Measurements from ENCODE around the gene CHML. TPM values are rescaled to one million over a fixed set of nuclear protein-coding genes. Genes with fewer than 3 reads are reported as not detected.

The CHML gene
- total RNA-seq, 1 donor from 2014 or later = 43.6 TPM

- Mint-ChIP-seq H3K4me1 (peaks cover 22% of the 10 kb centered on the region), H3K4me3 (peak overlapping the region; percentile 91), H3K9me3 (peaks cover 37% of the 10 kb centered on the region), H3K36me3 (peaks cover 50% of the 10 kb centered on the region), H3K27me3 (ENCODE audit: insufficient read depth, low read depth) (peaks cover 2% of the 10 kb centered on the region), H3K27ac (no peak overlapping the region)
- Histone ChIP-seq H3K9me3 (ENCODE audit: low read depth) (no peaks in the 10 kb centered on the region), H2AFZ (replicated peaks) (no peak overlapping the region), H3K36me3 (peaks cover 7% of the 10 kb centered on the region), H3K79me2 (ENCODE audit: low read depth) (peaks cover 63% of the 10 kb centered on the region), H3K4me3 (peak overlapping the region; percentile 82), H3F3A (ENCODE audit: low read depth) (no peaks in the 10 kb centered on the region), H3K9ac (no peak overlapping the region), H3K4me1 (peaks cover 18% of the 10 kb centered on the region), H4K20me1 (ENCODE audit: low read depth) (peaks cover 24% of the 10 kb centered on the region), H3K27ac (no peak overlapping the region), H3K4me2 (peak overlapping the region; percentile 97), H3K27me3 (no peaks in the 10 kb centered on the region)
- TF ChIP-seq CTCF (IDR thresholded peaks at IDR 0.05) = no peak
- no peak for TF ChIP-seq EZH2phosphoT487 (IDR thresholded peaks at IDR 0.05)
- TF ChIP-seq EZH2 (IDR thresholded peaks at IDR 0.05) = no peak
- no peak for DNase-seq (ENCODE audit: low spot score)
These were observed 2.0 kb downstream of the CHML start for GRCh38 chr1:241638099-241638682.

DNA sequence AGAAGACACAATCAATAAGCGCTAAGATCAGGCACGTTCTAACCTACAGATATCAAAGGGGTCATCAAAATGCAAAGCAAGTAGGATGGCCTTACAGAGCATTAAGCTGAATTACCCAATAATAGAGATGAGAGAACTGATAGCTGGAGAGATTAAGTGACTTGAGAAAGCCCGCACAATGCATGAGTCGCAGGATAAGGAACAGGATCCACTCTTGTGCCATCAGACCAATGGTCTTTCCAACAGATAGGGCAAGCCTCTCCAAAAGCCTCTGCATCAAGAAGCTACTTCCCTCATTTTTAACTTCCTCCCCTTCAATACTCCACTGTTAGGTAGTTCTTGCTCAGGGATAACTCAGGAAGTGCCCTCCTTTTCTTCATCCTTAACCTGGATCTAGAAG lies 2.6 kb downstream of the CHML start:
- no peak overlapping the region for H2AFZ ChIP-seq (replicated peaks)
- no peak for TF ChIP-seq EZH2 (IDR thresholded peaks at IDR 0.05)
- no peak for TF ChIP-seq CTCF (IDR thresholded peaks at IDR 0.05)
- TF ChIP-seq EZH2phosphoT487 (IDR thresholded peaks at IDR 0.05) = no peak
- Mint-ChIP-seq H3K27me3 (ENCODE audit: insufficient read depth, low read depth) (peaks cover 2% of the 10 kb centered on the region), H3K27ac (no peak overlapping the region), H3K9me3 (peaks cover 36% of the 10 kb centered on the region), H3K4me3 (peak overlapping the region; percentile 91), H3K4me1 (peaks cover 22% of the 10 kb centered on the region), H3K36me3 (peaks cover 50% of the 10 kb centered on the region)
- H3K36me3 ChIP-seq = peaks cover 7% of the 10 kb centered on the region
- peaks cover 18% of the 10 kb centered on the region for H3K4me1 ChIP-seq
- H3F3A ChIP-seq (ENCODE audit: low read depth) = no peaks in the 10 kb centered on the region
- DNase-seq (ENCODE audit: low spot score) = peak; percentile 24
- no peak overlapping the region for H3K27ac ChIP-seq
- H3K79me2 ChIP-seq (ENCODE audit: low read depth) = peaks cover 69% of the 10 kb centered on the region
- H3K27me3 ChIP-seq = no peaks in the 10 kb centered on the region
- H4K20me1 ChIP-seq (ENCODE audit: low read depth) = peaks cover 24% of the 10 kb centered on the region
- H3K9ac ChIP-seq = no peak overlapping the region
- H3K9me3 ChIP-seq (ENCODE audit: low read depth) = no peaks in the 10 kb centered on the region
- H3K4me2 ChIP-seq = peak overlapping the region; percentile 97
- peak overlapping the region; percentile 82 for H3K4me3 ChIP-seq

DNA sequence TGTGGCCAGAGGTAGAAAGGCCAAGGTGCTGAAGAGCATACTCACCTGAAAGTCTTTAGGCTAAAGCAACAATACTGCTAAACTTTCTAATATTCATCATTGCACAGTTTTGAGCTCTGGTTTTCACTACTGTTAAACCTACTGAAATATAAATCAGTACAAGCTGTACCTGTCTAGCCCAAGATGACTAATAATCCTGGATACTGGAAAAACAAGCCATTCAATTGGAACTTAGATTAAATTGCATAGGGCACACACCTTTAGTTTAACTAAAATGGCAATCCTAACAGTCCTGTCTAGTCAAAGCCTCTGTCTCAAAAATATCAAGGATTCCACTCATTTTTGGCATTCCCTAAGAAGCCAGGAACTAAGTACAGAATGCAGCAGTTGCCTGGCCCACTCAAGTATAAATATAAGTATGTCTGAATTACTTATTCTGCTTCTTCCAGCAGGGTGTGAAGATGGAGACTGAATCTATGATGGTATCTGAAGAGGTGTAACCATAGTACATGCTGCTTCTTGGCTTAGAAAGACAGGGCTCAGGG lies 3.1 kb downstream of the CHML start:
- TF ChIP-seq EZH2phosphoT487 (IDR thresholded peaks at IDR 0.05) (no peak), CTCF (IDR thresholded peaks at IDR 0.05) (no peak), EZH2 (IDR thresholded peaks at IDR 0.05) (no peak)
- no peak overlapping the region for H2AFZ ChIP-seq (replicated peaks)
- peaks cover 18% of the 10 kb centered on the region for H3K4me1 ChIP-seq
- H3K36me3 ChIP-seq = peaks cover 7% of the 10 kb centered on the region
- H3K27me3 Mint-ChIP-seq (ENCODE audit: insufficient read depth, low read depth) = no peaks in the 10 kb centered on the region
- DNase-seq (ENCODE audit: low spot score) = no peak
- H3K9me3 ChIP-seq (ENCODE audit: low read depth) = no peaks in the 10 kb centered on the region
- peak overlapping the region; percentile 82 for H3K4me3 ChIP-seq
- H3K4me3 Mint-ChIP-seq = peak overlapping the region; percentile 91
- peaks cover 73% of the 10 kb centered on the region for H3K79me2 ChIP-seq (ENCODE audit: low read depth)
- H3K9ac ChIP-seq = no peak overlapping the region
- H3K9me3 Mint-ChIP-seq = peaks cover 33% of the 10 kb centered on the region
- peaks cover 54% of the 10 kb centered on the region for H3K36me3 Mint-ChIP-seq
- H3K4me2 ChIP-seq = peak overlapping the region; percentile 97
- peaks cover 24% of the 10 kb centered on the region for H4K20me1 ChIP-seq (ENCODE audit: low read depth)
- no peaks in the 10 kb centered on the region for H3K27me3 ChIP-seq
- no peak overlapping the region for H3K27ac ChIP-seq
- no peaks in the 10 kb centered on the region for H3F3A ChIP-seq (ENCODE audit: low read depth)
- peaks cover 22% of the 10 kb centered on the region for H3K4me1 Mint-ChIP-seq
- no peak overlapping the region for H3K27ac Mint-ChIP-seq
